H1 (cell line): ENCODE data around the gene IQCH. TPM values are rescaled to one million over a fixed set of nuclear protein-coding genes. Genes with fewer than 3 reads are reported as not detected.
"Not testable (repeated sequence)": the region's sequence is repeated elsewhere in the genome, so short reads cannot be mapped to it uniquely, and the experiment has no call there.

Experiments used
- CTCF ChIA-PET: fragments of 300-600 bp; sonication (Branson Sonifier 250); formaldehyde crosslinking; loops from one replicate; lab custom pipeline; 2021; ENCODE audit not compliant: partially characterized antibody; lab: Charles Lee
- POLR2A ChIA-PET: fragments of 300-600 bp; sonication (Branson Sonifier 250); formaldehyde crosslinking; loops from one replicate; lab custom pipeline; 2021; ENCODE audit warnings: inconsistent platforms; ENCODE audit not compliant: partially characterized antibody; lab: Charles Lee
- DNase-seq, 2 experiments: peaks; one replicate each; pipeline versions ENCODE4 v3.0.0 to v3.0.0-alpha.2; 2010 to 2022; ENCODE audit warnings: low spot score in 2 of 2, low read depth in 1 of 2, mixed read lengths in 1 of 2
- FAIRE-seq: peaks from 2 replicates; lab custom pipeline; 2011; peaks lifted over from hg19 to GRCh38; lab: Jason Lieb, UNC
- H2AFZ ChIP-seq: 2 replicates; pipeline ENCODE4 v1.8.1; 2012; ENCODE audit warnings: low read length, inconsistent platforms
- H2AK5ac ChIP-seq: 2 replicates; pipeline ENCODE4 v1.6.1; 2013; ENCODE audit warnings: low read depth, low read length
- H2BK120ac ChIP-seq: replicated peaks from 2 replicates; pipeline ENCODE3; 2013; ENCODE audit warnings: low read depth, low read length, inconsistent platforms
- H2BK12ac ChIP-seq: 2 replicates; pipeline ENCODE4 v1.6.1; 2013; ENCODE audit warnings: low read depth, low read length
- H2BK15ac ChIP-seq: 2 replicates; pipeline ENCODE4 v1.6.1; 2013; ENCODE audit warnings: low read length
- H2BK20ac ChIP-seq: 2 replicates; pipeline ENCODE4 v1.6.1; 2013; ENCODE audit warnings: low read length
- H2BK5ac ChIP-seq: 2 replicates; pipeline ENCODE4 v1.6.1; 2013; ENCODE audit warnings: low read depth, low read length
- H3K14ac ChIP-seq: 2 replicates; pipeline ENCODE4 v1.6.1; 2013; ENCODE audit warnings: inconsistent platforms; ENCODE audit not compliant: insufficient read length
- H3K18ac ChIP-seq: 2 replicates; pipeline ENCODE4 v1.6.1; 2013; ENCODE audit warnings: low read length; ENCODE audit errors: extremely low read depth
- H3K23ac ChIP-seq: 2 replicates; pipeline ENCODE4 v1.6.1; 2013; ENCODE audit warnings: inconsistent platforms; ENCODE audit not compliant: insufficient read length
- H3K23me2 ChIP-seq: 2 replicates; pipeline ENCODE4 v1.6.1; 2013; ENCODE audit warnings: low read depth, low read length
- H3K27ac ChIP-seq: 2 replicates; pipeline ENCODE4 v1.6.1; 2011; ENCODE audit warnings: low read depth, low read length, inconsistent platforms
- H3K27me3 ChIP-seq, 4 experiments: replicated peaks in 1 of 4; 1 replicate in 1 of 4; 2 replicates in 3 of 4; pipeline versions ENCODE4 v1.6.1 to v1.8.1; 2011 to 2013; ENCODE audit warnings: low read length in 3 of 4, mild to moderate bottlenecking in 3 of 4, inconsistent platforms in 2 of 4, mixed read lengths in 2 of 4, moderate library complexity in 1 of 4; ENCODE audit not compliant: control insufficient read depth in 3 of 4, insufficient read depth in 3 of 4; ENCODE audit errors: extremely low read depth in 1 of 4
- H3K36me3 ChIP-seq, 4 experiments: 2 replicates each; pipeline versions ENCODE4 v1.6.1 to v1.8.1; 2011 to 2013; ENCODE audit warnings: mild to moderate bottlenecking in 4 of 4, low read length in 3 of 4, moderate library complexity in 2 of 4, control low read depth in 1 of 4, inconsistent platforms in 1 of 4; ENCODE audit not compliant: insufficient read depth in 4 of 4, control insufficient read depth in 2 of 4
- H3K4ac ChIP-seq: replicated peaks from 2 replicates; pipeline ENCODE3; 2013; ENCODE audit warnings: low read length, low read depth, mixed read lengths, inconsistent platforms; ENCODE audit not compliant: insufficient read length
- H3K4me1 ChIP-seq, 4 experiments: replicated peaks in 1 of 4; 1 replicate in 1 of 4; 2 replicates in 3 of 4; pipeline versions ENCODE4 v1.6.1 to v1.8.1; 2011 to 2013; ENCODE audit warnings: low read length in 3 of 4, inconsistent platforms in 2 of 4, mixed read lengths in 1 of 4; ENCODE audit not compliant: insufficient read depth in 4 of 4, control insufficient read depth in 3 of 4
- H3K4me2 ChIP-seq, 2 experiments: 2 replicates each; pipeline versions ENCODE4 v1.6.1 to v1.8.1; 2011 to 2013; ENCODE audit warnings: low read depth in 2 of 2, low read length in 2 of 2, control low read depth in 1 of 2, inconsistent platforms in 1 of 2, mild to moderate bottlenecking in 1 of 2; ENCODE audit not compliant: insufficient read depth in 1 of 2
- H3K4me3 ChIP-seq, 4 experiments: fragments of 200-600, 300-600 bp in 1 of 4; sonication (generic), shearing (Covaris generic), sonication (Bioruptor Twin) in 1 of 4; 2 replicates each; pipeline versions ENCODE4 v1.5.1 to v1.8.1; 2011 to 2016; ENCODE audit warnings: low read length in 4 of 4, low read depth in 3 of 4, control low read depth in 2 of 4, inconsistent platforms in 2 of 4, mild to moderate bottlenecking in 2 of 4, mixed read lengths in 1 of 4, moderate library complexity in 1 of 4; ENCODE audit not compliant: insufficient read depth in 2 of 4; ENCODE audit errors: extremely low read depth in 1 of 4
- H3K56ac ChIP-seq: replicated peaks from 2 replicates; pipeline ENCODE3; 2013; ENCODE audit warnings: low read depth, mild to moderate bottlenecking, mixed read lengths, low read length, inconsistent platforms; ENCODE audit not compliant: insufficient read length
- H3K79me1 ChIP-seq: 2 replicates; pipeline ENCODE4 v1.6.1; 2013; ENCODE audit warnings: low read depth, low read length, control low read depth
- H3K79me2 ChIP-seq, 2 experiments: 2 replicates each; pipeline versions ENCODE4 v1.6.1 to v1.8.1; 2012 to 2013; ENCODE audit warnings: low read length in 2 of 2, mild to moderate bottlenecking in 2 of 2, inconsistent platforms in 1 of 2; ENCODE audit not compliant: insufficient read depth in 2 of 2, control insufficient read depth in 1 of 2
- H3K9ac ChIP-seq, 4 experiments: replicated peaks in 1 of 4; 1 replicate in 1 of 4; 2 replicates in 3 of 4; pipeline versions ENCODE4 v1.6.1 to v1.8.1; 2011 to 2013; ENCODE audit warnings: low read depth in 3 of 4, low read length in 3 of 4, control low read depth in 2 of 4, mild to moderate bottlenecking in 2 of 4, moderate library complexity in 2 of 4, inconsistent platforms in 1 of 4; ENCODE audit errors: extremely low read depth in 1 of 4
- H3K9me3 ChIP-seq, 2 experiments: 2 replicates each; pipeline versions ENCODE4 v1.6.1 to v1.8.1; 2012 to 2013; ENCODE audit warnings: mild to moderate bottlenecking in 2 of 2, moderate library complexity in 2 of 2, control low read depth in 1 of 2, inconsistent platforms in 1 of 2, low read depth in 1 of 2, low read length in 1 of 2, mixed read lengths in 1 of 2; ENCODE audit not compliant: insufficient read depth in 2 of 2
- H4K20me1 ChIP-seq, 2 experiments: replicated peaks in 1 of 2; 2 replicates each; pipeline versions ENCODE3 to v1.8.1; 2011 to 2013; ENCODE audit warnings: inconsistent platforms in 2 of 2, low read length in 2 of 2, mild to moderate bottlenecking in 1 of 2; ENCODE audit not compliant: insufficient read depth in 2 of 2, control insufficient read depth in 1 of 2
- H4K5ac ChIP-seq: 2 replicates; pipeline ENCODE4 v1.6.1; 2013; ENCODE audit warnings: low read length, low read depth, mixed read lengths, inconsistent platforms; ENCODE audit not compliant: insufficient read length
- H4K8ac ChIP-seq: 2 replicates; pipeline ENCODE4 v1.8.0; 2013; ENCODE audit warnings: mild to moderate bottlenecking, moderate library complexity, low read length, inconsistent platforms; ENCODE audit not compliant: insufficient read depth; ENCODE audit errors: extremely low read depth
- H4K91ac ChIP-seq: replicated peaks from 2 replicates; pipeline ENCODE3; 2013; ENCODE audit warnings: low read length, mixed read lengths, inconsistent platforms; ENCODE audit not compliant: insufficient read length
- WGBS, 2 experiments: shearing (Covaris generic) in 1 of 2; methylation state at CpG; one replicate each; pipeline versions ENCODE4 v1.1.6 to v1.1.7; 2013 to 2015; ENCODE audit warnings: low lambda C conversion rate in 2 of 2, mixed read lengths in 2 of 2, inconsistent platforms in 1 of 2, low coverage in 1 of 2, missing lambda C conversion rate in 1 of 2; ENCODE audit not compliant: insufficient replicate concordance in 2 of 2, insufficient coverage in 1 of 2, insufficient read length in 1 of 2; ENCODE audit errors: extremely low coverage in 1 of 2, missing lambda C conversion rate in 1 of 2; 5-methylcytosine and 5-hydroxymethylcytosine counted together
- polyA plus RNA-seq, 7 experiments: library from polyadenylated mRNA; depleted of rRNA in 3 of 7; stranded (reverse) in 5 of 7; unstranded in 2 of 7; fragments of >200 nt in 5 of 7; fragments of 200-250 nt in 2 of 7; gene quantifications; 1 replicate in 5 of 7; 2 replicates in 1 of 7; 4 replicates in 1 of 7; pipeline versions ENCODE4 v1.2.1 to v1.2.3, GENCODE V29; 2011 to 2013; ENCODE audit warnings: missing spikeins in 2 of 7, mixed read lengths in 2 of 7
- total RNA-seq: library from RNA; stranded (reverse); fragmentation: NEBNext Ultra II Directional; extraction: Animal tissue kit (Norgen Biotek cat#: 25700); gene quantifications from 2 replicates; pipeline ENCODE4 v1.2.1, GENCODE V29; 2021

Gene IQCH
- total and polyA plus RNA-seq, 2 of the 8 experiments (the other 6 are each of a cell fraction or from before 2014, with no cell fraction given) = 0.60 to 1.9 TPM

DNA sequence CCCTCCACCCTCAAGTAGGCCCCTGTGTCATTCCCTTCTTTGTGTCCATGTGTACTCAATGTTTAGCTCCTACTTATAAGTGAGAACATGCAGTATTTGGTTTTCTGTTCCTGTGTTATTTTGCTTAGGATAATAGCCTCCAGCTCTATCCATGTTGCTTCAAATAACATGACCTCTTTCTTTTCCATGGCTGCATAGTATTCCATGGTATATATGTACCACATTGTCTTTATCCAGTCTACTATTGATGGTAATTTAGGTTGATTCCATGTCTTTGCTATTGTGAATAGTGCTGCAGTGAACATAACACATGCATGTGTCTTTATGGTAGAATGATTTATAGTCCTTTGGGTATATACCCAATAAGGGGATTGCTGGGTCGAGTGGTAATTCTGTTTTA lies 109.1 kb downstream of the IQCH start:
- 91% methylated on average over 1 of the region's 1 CpG; no CpG with 5 or more reads in 1 of the 2 experiments for WGBS, 2 experiments
- POLR2A ChIA-PET, CTCF ChIA-PET: not testable (repeated sequence)

More for the DNA sequence above, 109.1 kb downstream of the IQCH start:
- not testable (repeated sequence) for H3K4me2 ChIP-seq, H3K18ac ChIP-seq, H3K4ac ChIP-seq, H3K4me1 ChIP-seq, H4K5ac ChIP-seq, H2BK12ac ChIP-seq, H4K8ac ChIP-seq, H3K56ac ChIP-seq, H3K79me1 ChIP-seq, H3K9ac ChIP-seq, H3K36me3 ChIP-seq, H2AFZ ChIP-seq, H2AK5ac ChIP-seq, H3K14ac ChIP-seq, H3K79me2 ChIP-seq, H3K23me2 ChIP-seq, H4K20me1 ChIP-seq, H3K23ac ChIP-seq, H2BK20ac ChIP-seq, H3K27me3 ChIP-seq, FAIRE-seq, H3K4me3 ChIP-seq, H2BK5ac ChIP-seq, H2BK15ac ChIP-seq, H3K9me3 ChIP-seq, H4K91ac ChIP-seq, H2BK120ac ChIP-seq, DNase-seq, H3K27ac ChIP-seq
